HG03045 (cell line): ENCODE data around the gene MRPL23.

Source experiments
- ATAC-seq: cut with Tn5 transposase; IDR thresholded peaks from one replicate; pipeline ENCODE4 v1.9.1; 2021; ENCODE audit warnings: mild to moderate bottlenecking, moderate library complexity; ENCODE audit not compliant: unreplicated experiment

Gene MRPL23

GRCh38 chr11:1988667-1989317 lies 41.7 kb downstream of the MRPL23 start:
- ATAC-seq = no peak

- no peak for ATAC-seq
Measured at GRCh38 chr11:1989953-1990352, 42.8 kb downstream of the MRPL23 start.

- ATAC-seq = no peak
Measured at GRCh38 chr11:1990872-1991578, 43.9 kb downstream of the MRPL23 start.

- ATAC-seq = no peak
Measured at GRCh38 chr11:1992111-1992510, 45.0 kb downstream of the MRPL23 start.

- no peak for ATAC-seq
Measured at GRCh38 chr11:1994121-1994520, 47.0 kb downstream of the MRPL23 start.

- no peak for ATAC-seq
Measured at GRCh38 chr11:1997755-1998154, 50.6 kb downstream of the MRPL23 start, which contains the start of gene H19. Gene H19 (minus strand): TSS chr11:1997842.

- no peak for ATAC-seq
Measured at GRCh38 chr11:1998290-1998689, 51.2 kb downstream of the MRPL23 start.

- ATAC-seq = no peak
Measured at GRCh38 chr11:1998861-1999260, 51.7 kb downstream of the MRPL23 start.

- no peak for ATAC-seq
Measured at GRCh38 chr11:2002042-2002776, 55.1 kb downstream of the MRPL23 start.

- ATAC-seq = no peak
Measured at GRCh38 chr11:2002807-2003206, 55.7 kb downstream of the MRPL23 start.

- ATAC-seq = no peak
Measured at GRCh38 chr11:2004466-2004865, 57.3 kb downstream of the MRPL23 start.
